IPS-18a (cell line): ENCODE measurements around the gene CYP4F8.

Experiments used
- H3K27ac ChIP-seq: one replicate; pipeline ENCODE4 v1.5.1; 2013; ENCODE audit warnings: low read length
- H3K27me3 ChIP-seq: one replicate; pipeline ENCODE4 v1.6.1; 2013; ENCODE audit warnings: mild to moderate bottlenecking, low read length; ENCODE audit not compliant: control insufficient read depth, insufficient read depth
- H3K36me3 ChIP-seq: one replicate; pipeline ENCODE4 v1.6.1; 2013; ENCODE audit warnings: low read depth, low read length; ENCODE audit not compliant: control insufficient read depth
- H3K4me1 ChIP-seq: one replicate; pipeline ENCODE4 v1.6.1; 2013; ENCODE audit warnings: low read depth, low read length; ENCODE audit not compliant: control insufficient read depth
- H3K4me3 ChIP-seq: one replicate; pipeline ENCODE4 v1.5.1; 2013; ENCODE audit warnings: low read length
- H3K9ac ChIP-seq: one replicate; pipeline ENCODE4 v1.6.1; 2013; ENCODE audit warnings: mild to moderate bottlenecking, low read length, moderate library complexity
- H3K9me3 ChIP-seq: one replicate; pipeline ENCODE4 v1.6.1; 2013; ENCODE audit warnings: low read depth, low read length; ENCODE audit not compliant: control insufficient read depth

Gene CYP4F8

DNA sequence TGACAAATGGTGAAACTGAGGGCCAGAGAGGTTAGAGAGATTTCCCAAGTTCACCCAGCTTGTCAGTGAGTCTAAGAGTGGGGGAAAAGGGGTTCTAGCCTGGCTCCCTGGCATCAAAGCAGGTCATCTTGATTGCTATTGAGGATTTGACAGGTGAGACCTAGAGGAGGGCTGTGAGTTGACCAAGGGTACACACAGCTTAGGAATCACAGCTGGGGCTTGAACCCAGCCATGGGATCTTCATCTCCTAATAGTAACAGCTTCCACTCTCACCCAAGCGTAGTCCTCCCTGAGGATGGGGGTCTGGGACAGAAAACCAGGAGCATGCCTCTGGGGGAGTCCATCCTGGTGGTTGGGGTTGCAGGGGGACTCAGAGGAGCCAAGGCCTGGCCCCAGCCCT is 6.8 kb downstream of the CYP4F8 start:
- Histone ChIP-seq H3K36me3 (no peaks in the 10 kb centered on the region), H3K27ac (no peak overlapping the region), H3K9ac (no peak overlapping the region), H3K4me3 (no peak overlapping the region), H3K27me3 (no peaks in the 10 kb centered on the region), H3K9me3 (peaks cover 57% of the 10 kb centered on the region), H3K4me1 (no peaks in the 10 kb centered on the region)

DNA sequence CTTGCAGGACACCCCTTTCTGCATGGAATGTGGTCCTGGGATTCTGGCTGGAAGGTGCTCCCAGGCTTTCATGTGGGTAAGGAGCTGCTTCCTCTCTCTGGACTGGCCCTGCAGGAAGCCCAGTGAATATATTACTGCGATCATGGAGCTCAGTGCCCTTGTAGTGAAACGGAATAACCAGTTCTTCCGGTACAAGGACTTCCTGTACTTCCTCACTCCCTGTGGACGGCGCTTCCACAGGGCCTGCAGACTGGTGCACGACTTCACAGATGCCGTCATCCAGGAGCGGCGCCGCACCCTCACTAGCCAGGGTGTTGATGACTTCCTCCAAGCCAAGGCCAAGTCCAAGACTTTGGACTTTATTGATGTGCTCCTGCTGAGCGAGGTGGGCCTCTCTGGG is 8.0 kb downstream of the CYP4F8 start:
- H3K9me3 ChIP-seq = peaks cover 52% of the 10 kb centered on the region
- H3K36me3 ChIP-seq = no peaks in the 10 kb centered on the region
- no peaks in the 10 kb centered on the region for H3K4me1 ChIP-seq
- no peak overlapping the region for H3K4me3 ChIP-seq
- no peak overlapping the region for H3K9ac ChIP-seq
- no peaks in the 10 kb centered on the region for H3K27me3 ChIP-seq
- H3K27ac ChIP-seq = no peak overlapping the region

DNA sequence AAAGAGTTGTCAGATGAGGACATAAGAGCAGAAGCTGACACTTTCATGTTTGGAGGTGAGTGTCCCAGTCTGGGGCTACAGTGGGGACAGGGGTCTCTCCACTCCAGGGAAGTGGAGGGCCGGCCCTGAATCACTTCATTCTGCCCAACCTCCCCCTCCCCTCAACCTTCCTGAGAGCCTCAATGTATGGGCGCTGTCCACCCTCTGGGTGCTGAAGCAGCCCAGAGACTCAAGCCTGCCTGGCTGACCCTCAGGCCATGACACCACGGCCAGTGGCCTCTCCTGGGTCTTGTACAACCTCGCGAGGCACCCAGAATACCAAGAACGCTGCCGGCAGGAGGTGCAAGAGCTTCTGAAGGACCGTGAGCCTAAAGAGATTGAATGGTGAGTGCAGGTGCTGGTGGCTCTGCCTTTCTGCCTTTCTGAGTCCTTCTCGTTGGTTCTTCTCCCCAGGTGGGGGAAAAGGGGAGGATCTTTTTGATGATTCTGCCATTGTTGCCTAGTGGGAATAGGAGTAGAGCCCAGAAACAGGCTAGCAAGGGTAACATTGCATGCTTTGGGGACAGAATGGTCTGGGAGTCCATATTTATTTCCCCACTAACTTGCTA is 8.8 kb downstream of the CYP4F8 start:
- peaks cover 54% of the 10 kb centered on the region for H3K9me3 ChIP-seq
- H3K4me1 ChIP-seq = no peaks in the 10 kb centered on the region
- no peak overlapping the region for H3K4me3 ChIP-seq
- H3K27ac ChIP-seq = no peak overlapping the region
- no peaks in the 10 kb centered on the region for H3K36me3 ChIP-seq
- no peaks in the 10 kb centered on the region for H3K27me3 ChIP-seq
- H3K9ac ChIP-seq = no peak overlapping the region

DNA sequence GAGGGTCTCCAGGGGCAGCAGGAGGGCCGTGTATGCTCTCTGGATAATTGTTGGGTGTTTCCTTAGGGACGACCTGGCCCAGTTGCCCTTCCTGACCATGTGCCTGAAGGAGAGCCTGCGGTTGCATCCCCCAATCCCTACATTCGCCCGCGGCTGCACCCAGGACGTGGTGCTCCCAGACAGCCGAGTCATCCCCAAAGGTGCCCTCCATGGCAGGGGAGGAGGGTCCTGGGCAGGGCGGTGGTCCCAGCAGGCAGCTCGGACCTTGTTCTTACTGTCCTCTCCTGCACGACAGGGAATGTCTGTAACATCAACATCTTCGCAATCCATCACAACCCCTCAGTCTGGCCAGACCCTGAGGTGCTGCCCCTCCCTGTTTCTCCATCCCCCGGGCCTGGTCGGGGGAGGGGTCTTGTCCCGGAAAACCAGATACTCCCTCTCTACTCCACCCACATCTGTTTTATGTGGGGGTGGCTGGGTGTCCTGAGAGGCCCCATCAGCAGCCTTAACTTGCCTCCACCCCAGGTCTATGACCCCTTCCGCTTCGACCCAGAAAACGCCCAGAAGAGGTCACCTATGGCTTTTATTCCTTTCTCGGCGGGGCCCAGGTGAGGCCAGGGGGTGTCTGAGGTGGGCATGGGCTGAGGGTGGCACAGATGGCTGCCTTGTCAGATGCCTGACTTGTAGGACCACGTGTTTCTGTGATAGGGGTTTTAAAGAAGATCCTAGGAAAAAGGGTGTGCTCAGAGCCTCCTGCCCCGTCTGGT is 13.4 kb downstream of the CYP4F8 start:
- peaks cover 49% of the 10 kb centered on the region for H3K9me3 ChIP-seq

DNA sequence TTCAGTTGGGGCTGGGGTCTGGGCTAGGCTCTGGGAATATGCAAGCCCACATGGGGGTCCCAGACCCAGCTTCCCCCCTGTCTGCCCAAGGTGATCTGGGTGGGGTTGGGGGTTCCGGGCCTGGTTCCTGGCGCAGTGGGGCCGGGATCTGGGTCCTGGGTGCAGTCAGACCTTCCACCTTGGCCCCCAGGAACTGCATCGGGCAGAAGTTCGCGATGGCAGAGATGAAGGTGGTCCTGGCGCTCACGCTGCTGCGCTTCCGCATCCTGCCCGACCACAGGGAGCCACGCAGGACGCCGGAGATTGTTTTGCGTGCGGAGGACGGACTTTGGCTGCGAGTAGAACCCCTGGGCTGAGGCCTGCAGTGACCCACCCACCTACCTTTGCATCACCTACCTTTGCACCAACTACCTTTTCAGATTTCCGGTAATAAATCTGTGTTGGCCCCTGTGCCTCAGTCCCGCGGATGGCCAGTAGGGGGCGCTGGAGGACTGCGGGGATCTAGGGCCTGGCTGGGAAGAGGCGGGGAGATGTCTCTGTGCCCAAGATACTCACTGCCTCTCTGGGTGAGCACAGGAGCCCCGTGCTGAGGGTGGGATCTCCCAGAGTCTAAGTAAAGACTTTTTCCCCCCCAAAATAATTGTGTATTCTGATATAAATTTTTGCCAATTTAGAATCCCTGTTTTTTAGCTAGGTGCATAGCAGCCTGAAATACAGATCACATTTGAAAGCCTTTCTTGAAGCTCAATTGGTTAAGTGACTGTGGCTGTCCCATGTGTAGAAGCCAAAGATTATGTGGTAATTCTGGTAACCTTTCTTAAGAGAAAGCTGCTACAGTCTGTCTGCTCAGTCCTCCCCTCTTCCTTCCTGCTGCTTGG is 14.2 kb downstream of the CYP4F8 start:
- H3K27ac ChIP-seq = no peak overlapping the region
- H3K9me3 ChIP-seq = peaks cover 51% of the 10 kb centered on the region
- no peaks in the 10 kb centered on the region for H3K4me1 ChIP-seq
- H3K4me3 ChIP-seq = no peak overlapping the region
- H3K9ac ChIP-seq = no peak overlapping the region
- H3K27me3 ChIP-seq = no peaks in the 10 kb centered on the region
- H3K36me3 ChIP-seq = no peaks in the 10 kb centered on the region

More for the DNA sequence above, 13.4 kb downstream of the CYP4F8 start:
- H3K9ac ChIP-seq = no peak overlapping the region
- no peaks in the 10 kb centered on the region for H3K4me1 ChIP-seq
- H3K36me3 ChIP-seq = no peaks in the 10 kb centered on the region
- H3K27ac ChIP-seq = no peak overlapping the region
- no peaks in the 10 kb centered on the region for H3K27me3 ChIP-seq
- no peak overlapping the region for H3K4me3 ChIP-seq

GRCh38 chr19:15631817-15632216 is 16.8 kb downstream of the CYP4F8 start:
- peaks cover 64% of the 10 kb centered on the region for H3K9me3 ChIP-seq
- no peaks in the 10 kb centered on the region for H3K27me3 ChIP-seq
- no peak overlapping the region for H3K27ac ChIP-seq
- no peak overlapping the region for H3K9ac ChIP-seq
- no peaks in the 10 kb centered on the region for H3K4me1 ChIP-seq
- H3K36me3 ChIP-seq = no peaks in the 10 kb centered on the region
- no peak overlapping the region for H3K4me3 ChIP-seq

DNA sequence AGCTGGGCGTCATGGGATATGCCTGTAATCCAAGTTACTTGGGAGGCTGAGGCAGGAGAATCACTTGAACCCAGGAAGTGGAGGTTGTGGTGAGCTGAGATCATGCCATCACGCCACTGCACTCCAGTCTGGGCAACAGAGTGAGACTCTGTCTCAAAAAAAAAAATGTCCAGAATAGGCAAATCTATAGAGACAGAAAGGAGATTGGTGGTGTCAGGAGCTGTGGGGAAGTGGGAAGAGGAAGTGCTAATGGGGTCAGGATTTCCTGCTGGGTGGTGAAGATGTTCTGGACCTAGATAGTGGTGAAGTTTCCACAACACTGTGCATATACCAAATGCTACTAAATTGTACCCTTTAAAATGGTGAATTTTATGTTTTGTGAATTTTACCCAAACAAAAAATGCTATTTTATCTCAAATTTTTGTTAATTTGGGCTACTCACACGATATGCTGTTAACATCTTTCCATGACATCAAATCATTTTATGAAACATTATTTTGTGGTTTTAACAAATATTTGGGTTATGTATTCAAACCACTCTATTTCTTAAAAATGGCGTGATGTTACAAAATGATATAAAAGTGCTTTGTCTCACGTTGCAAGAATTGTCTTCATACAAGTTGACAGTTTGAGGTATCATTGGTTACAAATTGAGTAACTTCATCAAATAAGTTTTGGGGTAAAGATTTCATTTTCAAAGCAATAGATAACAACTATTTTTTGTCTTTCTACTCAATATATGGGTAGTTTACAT is 18.2 kb downstream of the CYP4F8 start:
- H3K9me3 ChIP-seq = peaks cover 67% of the 10 kb centered on the region
- no peak overlapping the region for H3K27ac ChIP-seq
- H3K4me1 ChIP-seq = no peaks in the 10 kb centered on the region
- no peaks in the 10 kb centered on the region for H3K36me3 ChIP-seq
- no peak overlapping the region for H3K9ac ChIP-seq
- H3K27me3 ChIP-seq = no peaks in the 10 kb centered on the region
- H3K4me3 ChIP-seq = no peak overlapping the region

DNA sequence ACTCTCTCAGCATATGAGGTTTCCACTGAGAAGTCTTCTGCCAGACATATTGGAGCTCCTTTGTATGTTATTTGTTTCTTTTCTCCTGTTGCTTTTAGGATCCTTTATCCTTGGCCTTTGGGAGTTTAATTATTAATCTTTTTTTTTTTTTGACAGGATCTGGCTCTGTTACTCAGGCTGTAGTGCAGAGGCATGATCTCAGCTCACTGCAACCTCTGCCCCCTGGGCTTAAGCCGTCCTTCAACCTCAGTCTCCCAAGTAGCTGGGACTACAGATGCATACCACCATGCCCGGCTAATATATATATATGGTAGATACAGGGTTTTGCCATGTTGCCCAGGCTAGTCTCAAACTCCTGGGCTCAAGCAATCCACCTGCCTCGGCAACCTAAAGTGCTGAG is 19.1 kb downstream of the CYP4F8 start:
- Histone ChIP-seq H3K27ac (no peak overlapping the region), H3K9me3 (peaks cover 60% of the 10 kb centered on the region), H3K27me3 (no peaks in the 10 kb centered on the region), H3K4me3 (no peak overlapping the region), H3K36me3 (no peaks in the 10 kb centered on the region), H3K9ac (no peak overlapping the region), H3K4me1 (no peaks in the 10 kb centered on the region)

- Histone ChIP-seq H3K4me1 (no peaks in the 10 kb centered on the region), H3K27me3 (no peaks in the 10 kb centered on the region), H3K9me3 (peaks cover 69% of the 10 kb centered on the region)
Observed at GRCh38 chr19:15635016-15635805, 20.2 kb downstream of the CYP4F8 start.

GRCh38 chr19:15636026-15636425 is 21.0 kb downstream of the CYP4F8 start:
- peaks cover 65% of the 10 kb centered on the region for H3K9me3 ChIP-seq
- H3K27me3 ChIP-seq = no peaks in the 10 kb centered on the region
- no peaks in the 10 kb centered on the region for H3K4me1 ChIP-seq
- H3K27ac ChIP-seq = no peak overlapping the region
- no peak overlapping the region for H3K9ac ChIP-seq
- no peak overlapping the region for H3K4me3 ChIP-seq
- H3K36me3 ChIP-seq = no peaks in the 10 kb centered on the region

More at GRCh38 chr19:15635016-15635805, 20.2 kb downstream of the CYP4F8 start:
- Histone ChIP-seq H3K4me3 (no peak overlapping the region), H3K9ac (no peak overlapping the region), H3K27ac (no peak overlapping the region), H3K36me3 (no peaks in the 10 kb centered on the region)
